Neuronal stem cell (in vitro differentiated cells): Measurements from ENCODE around the gene HOXA2.

Experiments used
- DNase-seq: peaks from one replicate; pipeline ENCODE4 v3.0.0-alpha.2; 2013; ENCODE audit warnings: low spot score
- H2AFZ ChIP-seq: one replicate; pipeline ENCODE4 v1.6.1; 2013; ENCODE audit warnings: mild to moderate bottlenecking, low read length, inconsistent platforms
- H2AK5ac ChIP-seq: 2 replicates; pipeline ENCODE4 v1.6.1; 2013; ENCODE audit warnings: low read depth, mild to moderate bottlenecking, inconsistent platforms, low read length, moderate library complexity, mixed read lengths
- H2BK120ac ChIP-seq: 2 replicates; pipeline ENCODE4 v1.6.1; 2013; ENCODE audit warnings: low read depth, mild to moderate bottlenecking, inconsistent platforms, low read length, moderate library complexity, mixed read lengths
- H2BK12ac ChIP-seq: one replicate; pipeline ENCODE4 v1.6.1; 2013; ENCODE audit warnings: low read length, inconsistent platforms
- H2BK15ac ChIP-seq: 2 replicates; pipeline ENCODE4 v1.6.1; 2013; ENCODE audit warnings: mild to moderate bottlenecking, low read length, inconsistent platforms, mixed read lengths
- H2BK5ac ChIP-seq: one replicate; pipeline ENCODE4 v1.6.1; 2013; ENCODE audit warnings: inconsistent platforms, mild to moderate bottlenecking, low read length, moderate library complexity
- H3K14ac ChIP-seq: one replicate; pipeline ENCODE4 v1.6.1; 2013; ENCODE audit warnings: low read length, inconsistent platforms
- H3K18ac ChIP-seq: 2 replicates; pipeline ENCODE4 v1.6.1; 2013; ENCODE audit warnings: low read length, inconsistent platforms
- H3K23ac ChIP-seq: 2 replicates; pipeline ENCODE4 v1.6.1; 2013; ENCODE audit warnings: low read depth, mild to moderate bottlenecking, mixed read lengths, low read length, inconsistent platforms; ENCODE audit not compliant: poor library complexity
- H3K27ac ChIP-seq: replicated peaks from 3 replicates; pipeline ENCODE4 v1.5.1; 2013; ENCODE audit warnings: low read length, inconsistent platforms
- H3K27me3 ChIP-seq, 3 experiments: 2 replicates each; pipeline ENCODE4 v1.6.1; 2013; ENCODE audit warnings: low read length in 3 of 3, mild to moderate bottlenecking in 2 of 3, inconsistent platforms in 1 of 3, low read depth in 1 of 3, mixed read lengths in 1 of 3, moderate library complexity in 1 of 3; ENCODE audit not compliant: control insufficient read depth in 3 of 3, insufficient read depth in 3 of 3
- H3K36me3 ChIP-seq, 2 donors: replicated peaks in 1 of 2; 2 replicates each; pipeline ENCODE4 v1.6.1; 2013; ENCODE audit warnings: low read length in 2 of 2; ENCODE audit not compliant: control insufficient read depth in 2 of 2, insufficient read depth in 2 of 2
- H3K4ac ChIP-seq: 2 replicates; pipeline ENCODE4 v1.6.1; 2013; ENCODE audit warnings: inconsistent platforms, mild to moderate bottlenecking, low read length, moderate library complexity
- H3K4me1 ChIP-seq, 2 donors: 1 replicate in 1 of 2; 2 replicates in 1 of 2; pipeline ENCODE4 v1.6.1; 2013; ENCODE audit warnings: low read length in 2 of 2, low read depth in 1 of 2; ENCODE audit not compliant: control insufficient read depth in 2 of 2, insufficient read depth in 1 of 2
- H3K4me2 ChIP-seq: one replicate; pipeline ENCODE4 v1.6.1; 2013; ENCODE audit warnings: mild to moderate bottlenecking, low read length, inconsistent platforms; ENCODE audit not compliant: insufficient read depth, poor library complexity, severe bottlenecking
- H3K4me3 ChIP-seq, 2 donors: 2 replicates each; pipeline ENCODE4 v1.5.1; 2013; ENCODE audit warnings: low read length in 2 of 2, mild to moderate bottlenecking in 2 of 2, inconsistent platforms in 1 of 2, moderate library complexity in 1 of 2
- H3K79me1 ChIP-seq: one replicate; pipeline ENCODE4 v1.6.1; 2013; ENCODE audit warnings: low read depth, mild to moderate bottlenecking, inconsistent platforms, low read length, moderate library complexity
- H3K9ac ChIP-seq: one replicate; pipeline ENCODE4 v1.6.1; 2013; ENCODE audit warnings: mild to moderate bottlenecking, low read depth, low read length, inconsistent platforms; ENCODE audit not compliant: poor library complexity
- H3K9me3 ChIP-seq, 2 donors: replicated peaks in 1 of 2; 2 replicates each; pipeline versions ENCODE3 to v1.6.1; 2013; ENCODE audit warnings: low read length in 2 of 2, mild to moderate bottlenecking in 2 of 2, inconsistent platforms in 1 of 2, low read depth in 1 of 2, mixed read lengths in 1 of 2, moderate library complexity in 1 of 2; ENCODE audit not compliant: control insufficient read depth in 2 of 2, insufficient read depth in 1 of 2
- H4K8ac ChIP-seq: one replicate; pipeline ENCODE4 v1.6.1; 2013; ENCODE audit warnings: low read depth, mild to moderate bottlenecking, inconsistent platforms, low read length, moderate library complexity
- H4K91ac ChIP-seq: one replicate; pipeline ENCODE4 v1.6.1; 2013; ENCODE audit warnings: low read length, low read depth, mild to moderate bottlenecking, inconsistent platforms; ENCODE audit not compliant: poor library complexity
- WGBS, 2 donors: extraction: QIAGEN DNeasy Blood & Tissue Kit; methylation state at CpG; one replicate each; pipeline ENCODE4 v1.1.7; 2013; ENCODE audit warnings: missing lambda C conversion rate in 2 of 2, mixed read lengths in 1 of 2; ENCODE audit not compliant: insufficient read length in 2 of 2, insufficient replicate concordance in 1 of 2; ENCODE audit errors: extremely low coverage in 2 of 2; 5-methylcytosine and 5-hydroxymethylcytosine counted together

HOXA2 gene

GRCh38 chr7:27117887-27118491, 15.5 kb upstream of the HOXA2 start:
- no peak overlapping the region for H3K14ac ChIP-seq
- no peak overlapping the region for H2AK5ac ChIP-seq
- no peak overlapping the region for H2BK5ac ChIP-seq
- H3K27ac ChIP-seq = no peak overlapping the region
- H3K4me2 ChIP-seq = no peak overlapping the region
- H3K4ac ChIP-seq = no peak overlapping the region
- no peak overlapping the region for H3K18ac ChIP-seq
- H2BK15ac ChIP-seq = no peak overlapping the region
- no peak overlapping the region for H4K8ac ChIP-seq
- peaks cover 0 to 4% of the 10 kb centered on the region in 2 donors for H3K9me3 ChIP-seq
- H3K4me1 ChIP-seq = no peaks in the 10 kb centered on the region
- H2AFZ ChIP-seq = no peak overlapping the region
- no peak overlapping the region for H3K4me3 ChIP-seq
- no CpG with 5 or more reads among the region's 19 CpGs for WGBS, 2 donors
- no peak overlapping the region for H3K9ac ChIP-seq
- no peak for DNase-seq
- H4K91ac ChIP-seq = no peak overlapping the region
- H2BK12ac ChIP-seq = no peak overlapping the region
- no peaks in the 10 kb centered on the region for H3K36me3 ChIP-seq
- peaks cover 61 to 95% (median 94%) of the 10 kb centered on the region in 3 experiments for H3K27me3 ChIP-seq
- H3K23ac ChIP-seq = no peak overlapping the region
- no peak overlapping the region for H2BK120ac ChIP-seq
- H3K79me1 ChIP-seq = no peaks in the 10 kb centered on the region

GRCh38 chr7:27116962-27117886, 14.7 kb upstream of the HOXA2 start:
- DNase-seq = no peak
- Histone ChIP-seq H3K9ac (no peak overlapping the region), H3K4me2 (no peak overlapping the region), H3K4me3 (no peak overlapping the region), H2BK5ac (no peak overlapping the region), H4K8ac (no peak overlapping the region), H3K4ac (no peak overlapping the region), H2BK12ac (no peak overlapping the region), H3K4me1 (no peaks in the 10 kb centered on the region), H3K9me3 (peaks cover 0 to 2% of the 10 kb centered on the region in 2 donors), H3K23ac (no peak overlapping the region), H3K27me3 (peaks cover 55 to 95% (median 91%) of the 10 kb centered on the region in 3 experiments), H3K36me3 (no peaks in the 10 kb centered on the region), H2BK120ac (no peak overlapping the region), H2BK15ac (no peak overlapping the region), H3K79me1 (no peaks in the 10 kb centered on the region), H3K27ac (no peak overlapping the region), H3K14ac (peak overlapping the region; percentile 47), H4K91ac (no peak overlapping the region), H2AFZ (no peak overlapping the region), H2AK5ac (no peak overlapping the region), H3K18ac (no peak overlapping the region)
- WGBS, 2 donors = no CpG with 5 or more reads among the region's 12 CpGs

GRCh38 chr7:27116031-27116961, 13.8 kb upstream of the HOXA2 start:
- peaks cover 52 to 95% (median 91%) of the 10 kb centered on the region in 3 experiments for H3K27me3 ChIP-seq
- no peak overlapping the region for H3K4me3 ChIP-seq
- no peak overlapping the region for H3K4ac ChIP-seq
- no peaks in the 10 kb centered on the region for H3K79me1 ChIP-seq
- no peak overlapping the region for H2AFZ ChIP-seq
- H2BK12ac ChIP-seq = no peak overlapping the region
- no peak overlapping the region for H3K9ac ChIP-seq
- no peak for DNase-seq
- H3K36me3 ChIP-seq = no peaks in the 10 kb centered on the region
- no peak overlapping the region for H3K18ac ChIP-seq
- no peak overlapping the region for H3K14ac ChIP-seq
- no peak overlapping the region for H2BK15ac ChIP-seq
- no peak overlapping the region for H4K91ac ChIP-seq
- no peaks in the 10 kb centered on the region for H3K4me1 ChIP-seq
- H3K4me2 ChIP-seq = no peak overlapping the region
- peaks cover 0 to 2% of the 10 kb centered on the region in 2 donors for H3K9me3 ChIP-seq
- no peak overlapping the region for H2BK5ac ChIP-seq
- no peak overlapping the region for H4K8ac ChIP-seq
- no peak overlapping the region for H2AK5ac ChIP-seq
- no peak overlapping the region for H3K23ac ChIP-seq
- WGBS, 2 donors = no CpG with 5 or more reads among the region's 20 CpGs
- no peak overlapping the region for H2BK120ac ChIP-seq
- H3K27ac ChIP-seq = no peak overlapping the region
